ENCODE results near the gene ITPK1.

ITPK1 gene

DNA sequence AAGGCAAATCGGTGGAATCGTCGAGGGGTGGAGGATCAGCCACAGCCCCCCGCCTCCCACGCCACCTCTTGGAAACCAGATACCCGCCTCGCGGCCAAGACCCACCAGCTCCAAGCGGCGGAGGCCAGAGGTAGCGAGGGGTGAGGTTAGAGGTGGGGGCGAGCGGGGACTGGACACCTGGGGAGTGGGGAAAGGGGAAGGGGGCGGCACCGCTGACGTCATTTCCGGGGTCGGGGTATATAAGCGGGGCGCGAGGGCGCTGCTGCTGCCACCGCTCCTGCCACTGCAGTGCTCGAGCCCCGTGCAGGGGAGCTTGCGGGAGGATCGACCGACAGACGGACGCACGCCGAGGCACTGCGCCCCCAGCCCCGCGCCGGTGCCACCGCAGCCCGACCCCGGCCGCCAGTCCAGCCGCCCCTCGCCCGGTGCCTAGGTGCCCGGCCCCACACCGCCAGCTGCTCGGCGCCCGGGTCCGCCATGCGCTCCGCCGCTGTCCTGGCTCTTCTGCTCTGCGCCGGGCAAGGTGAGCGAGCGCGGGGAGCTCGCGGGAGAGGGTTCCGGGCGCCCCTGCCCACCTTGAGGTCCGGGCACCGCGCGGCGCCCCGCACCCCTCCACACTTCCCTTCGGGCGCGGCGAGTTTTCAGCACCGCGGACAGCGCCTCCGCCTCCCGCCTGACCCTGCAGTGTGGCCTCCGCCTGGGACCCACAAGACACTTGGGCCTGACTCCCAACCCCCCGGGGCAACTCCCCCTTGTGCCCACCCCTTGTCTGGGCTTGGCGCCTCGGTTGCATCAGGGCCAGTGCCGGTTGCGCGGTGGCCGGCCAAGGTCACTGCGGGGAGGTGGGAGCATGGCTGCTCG is 192.6 kb downstream of the ITPK1 start, which contains the start of gene CHGA:
TSS of gene CHGA (plus strand) at position 268 of the 861 bp plus-strand sequence. CDS start at position 478, 210 bp downstream.
- peak; percentile 5 to 14 for DNase-seq (ENCODE audit: low read depth in 2 of 2)

DNA sequence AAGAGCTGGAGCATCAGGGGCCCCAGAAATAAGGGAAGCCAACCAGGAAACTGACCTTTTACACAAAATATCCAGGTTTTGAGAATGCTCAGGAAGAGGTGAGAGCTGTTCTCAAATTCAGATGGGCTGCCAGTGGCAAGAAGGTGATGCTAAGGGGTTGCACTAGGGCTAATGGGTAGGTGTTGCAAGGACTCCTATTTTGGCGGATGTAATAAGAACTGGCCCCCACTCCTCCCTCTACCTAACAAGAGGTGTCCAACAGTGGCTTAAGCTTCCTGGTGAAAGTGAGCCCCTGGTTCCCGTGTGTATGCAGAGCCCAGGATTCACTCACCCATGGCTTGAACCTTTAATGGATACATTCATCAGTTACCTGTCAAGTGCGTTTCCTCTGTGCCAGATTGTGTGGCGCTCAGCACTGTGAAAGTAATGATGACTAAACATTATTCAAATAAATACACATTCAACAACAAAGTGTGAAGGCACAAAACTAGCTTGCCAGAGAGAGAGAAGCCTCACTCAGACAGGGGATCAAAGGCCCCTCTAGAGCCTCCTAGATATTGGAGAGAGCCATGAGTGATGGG is 193.5 kb downstream of the ITPK1 start:
- DNase-seq (ENCODE audit: low read depth in 2 of 2) = no peak

GRCh38 chr14:92920001-92920400 is 195.7 kb downstream of the ITPK1 start:
- no peak for DNase-seq (ENCODE audit: low read depth in 2 of 2)

GRCh38 chr14:92917956-92918355 is 197.8 kb downstream of the ITPK1 start:
- DNase-seq (ENCODE audit: low read depth in 2 of 2) = no peak

DNA sequence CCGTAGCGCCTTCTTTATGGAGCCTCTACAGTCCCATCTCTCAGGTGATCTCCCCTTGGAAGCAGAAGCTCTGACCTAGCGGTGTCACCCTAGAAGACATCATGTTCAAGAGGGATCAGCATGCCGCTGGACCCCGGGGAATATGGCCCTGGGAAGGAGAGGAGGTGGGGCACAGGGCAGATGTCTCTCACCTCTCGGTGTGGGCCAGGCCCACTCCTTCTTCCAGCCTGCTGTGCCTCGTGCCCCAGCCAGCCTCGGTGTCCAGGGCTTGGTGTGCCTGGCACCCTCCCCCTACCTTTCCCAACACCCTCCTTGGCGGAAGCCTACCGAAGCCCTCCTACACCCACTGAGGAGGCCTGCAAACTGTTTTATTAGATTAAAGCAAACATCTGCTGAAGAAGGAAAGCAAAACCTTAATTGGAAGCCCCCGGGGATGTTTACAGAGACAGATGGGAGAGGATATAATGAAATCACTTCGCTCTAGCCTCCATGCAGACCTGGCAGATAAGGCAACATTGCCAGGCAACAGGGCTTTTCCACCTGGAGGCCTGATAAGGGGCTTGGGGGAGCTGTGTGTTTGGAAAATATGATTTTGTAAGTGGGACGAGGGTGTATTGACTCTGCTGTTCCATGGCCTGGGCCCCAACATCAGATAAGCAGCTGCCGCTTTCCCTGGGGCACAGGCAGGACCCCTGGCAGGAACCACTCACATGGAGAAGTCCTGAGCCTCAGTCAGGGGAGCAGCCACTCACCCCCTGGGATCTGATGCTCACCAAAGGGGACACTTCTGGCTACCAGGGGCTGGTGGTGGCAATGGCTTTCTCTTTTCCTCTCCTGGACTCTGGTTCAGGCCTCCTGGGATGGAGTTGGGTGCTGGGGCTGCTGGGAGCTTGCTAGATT is 198.4 kb downstream of the ITPK1 start:
- no peak for DNase-seq (ENCODE audit: low read depth in 2 of 2)

GRCh38 chr14:92916201-92916600 is 199.5 kb downstream of the ITPK1 start:
- no peak for DNase-seq (ENCODE audit: low read depth in 2 of 2)

- peak in 1 of 2 donors; percentile 29 for DNase-seq (ENCODE audit: low read depth in 2 of 2)
Measured at GRCh38 chr14:92914087-92914656, 201.6 kb downstream of the ITPK1 start.

- no peak for DNase-seq (ENCODE audit: low read depth in 2 of 2)
Measured at GRCh38 chr14:92907316-92907911, 208.3 kb downstream of the ITPK1 start.

- no peak for DNase-seq (ENCODE audit: low read depth in 2 of 2)
Measured at GRCh38 chr14:92906823-92907222, 208.9 kb downstream of the ITPK1 start.

DNA sequence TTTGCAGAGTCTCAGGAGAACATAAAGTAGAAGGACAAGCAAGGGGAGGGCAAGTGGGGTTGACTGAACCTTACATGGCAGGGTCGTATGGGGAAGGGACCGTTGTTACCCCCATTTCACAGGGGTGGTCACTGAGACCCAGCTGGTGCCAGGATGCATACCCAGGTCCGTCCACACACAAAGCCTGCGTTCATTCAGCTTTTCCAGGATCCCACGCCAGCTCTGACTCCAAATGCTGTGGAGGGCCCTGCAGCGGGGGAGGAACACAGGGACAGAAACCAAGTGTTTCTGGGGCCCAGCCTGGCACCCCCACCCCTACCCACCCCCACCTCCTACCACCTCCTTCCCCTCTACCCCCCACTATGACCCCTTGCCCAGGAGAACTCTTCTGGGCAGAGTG is 209.3 kb downstream of the ITPK1 start:
- no peak for DNase-seq (ENCODE audit: low read depth in 2 of 2)

- DNase-seq (ENCODE audit: low read depth in 2 of 2) = no peak
Measured at GRCh38 chr14:92905667-92906066, 210.1 kb downstream of the ITPK1 start.

DNA sequence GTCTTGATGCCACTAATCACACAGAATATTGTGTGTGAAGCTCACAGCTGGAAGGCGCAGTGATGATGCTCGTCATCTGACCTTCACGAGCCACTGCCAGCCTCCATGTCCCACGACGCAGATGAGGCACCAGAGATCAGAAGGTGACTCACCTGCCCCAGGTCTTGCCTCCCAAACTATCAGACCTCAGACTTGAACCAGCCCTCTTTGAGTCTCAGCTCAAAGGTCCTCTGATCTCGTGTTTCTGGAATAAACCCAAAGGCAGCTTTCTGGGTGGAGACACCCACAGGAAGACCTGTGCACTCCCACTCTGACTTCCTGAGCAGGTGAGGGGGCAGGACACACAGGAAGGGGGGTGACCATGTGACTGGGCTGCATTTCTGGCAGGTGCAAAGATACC is 212.4 kb downstream of the ITPK1 start:
- DNase-seq (ENCODE audit: low read depth in 2 of 2) = no peak

GRCh38 chr14:92902726-92903125 is 213.0 kb downstream of the ITPK1 start:
- DNase-seq (ENCODE audit: low read depth in 2 of 2) = no peak

DNA sequence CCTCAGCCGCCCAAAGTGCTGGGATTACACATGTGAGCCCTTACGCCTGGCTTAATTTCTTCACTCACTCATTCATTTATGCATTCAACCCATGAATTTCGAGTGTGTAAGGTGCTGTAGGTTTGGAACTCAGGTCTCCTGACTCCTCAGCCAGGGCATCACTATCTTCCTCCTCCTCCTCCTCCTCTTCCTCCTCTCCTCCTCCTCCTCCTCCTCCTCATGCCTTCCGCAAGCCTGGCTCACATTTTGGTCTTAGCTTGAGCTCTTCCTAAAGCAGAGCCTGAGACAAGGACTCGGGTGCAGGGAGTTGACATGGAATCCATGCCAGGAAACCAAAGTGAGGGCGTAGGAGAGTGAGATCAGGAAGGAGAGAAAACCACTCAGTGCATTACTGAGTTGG is 213.5 kb downstream of the ITPK1 start:
- no peak for DNase-seq (ENCODE audit: low read depth in 2 of 2)

- no peak for DNase-seq (ENCODE audit: low read depth in 2 of 2)
Measured at GRCh38 chr14:92900660-92901059, 215.1 kb downstream of the ITPK1 start.

DNA sequence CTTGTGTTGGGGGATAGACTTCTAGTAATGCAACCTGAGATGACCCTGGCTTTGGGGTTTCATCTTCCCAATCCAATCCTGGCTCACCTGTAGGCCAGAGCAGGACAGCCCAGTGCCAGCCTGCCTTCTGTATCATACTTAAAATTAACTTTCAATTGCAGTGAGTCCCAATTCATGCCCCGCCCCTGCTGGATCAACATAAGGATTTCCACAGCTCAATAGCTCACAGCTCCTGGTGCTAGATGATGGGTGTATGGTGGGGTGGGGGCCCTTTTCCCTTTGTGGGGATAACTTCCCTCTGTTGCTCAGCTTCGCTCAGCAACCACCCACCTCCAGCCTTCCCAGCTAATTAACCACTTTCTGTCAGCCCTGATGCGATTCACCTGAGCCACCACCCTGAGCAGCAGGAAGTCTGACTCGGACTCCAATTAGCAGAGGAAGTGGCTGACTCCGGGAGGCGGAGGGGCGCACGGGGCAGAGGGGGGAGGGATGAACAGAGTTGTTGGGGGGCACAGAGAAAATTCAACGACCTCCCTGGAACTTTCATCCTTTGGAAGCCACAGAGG is 217.1 kb downstream of the ITPK1 start:
- no peak for DNase-seq (ENCODE audit: low read depth in 2 of 2)

DNA sequence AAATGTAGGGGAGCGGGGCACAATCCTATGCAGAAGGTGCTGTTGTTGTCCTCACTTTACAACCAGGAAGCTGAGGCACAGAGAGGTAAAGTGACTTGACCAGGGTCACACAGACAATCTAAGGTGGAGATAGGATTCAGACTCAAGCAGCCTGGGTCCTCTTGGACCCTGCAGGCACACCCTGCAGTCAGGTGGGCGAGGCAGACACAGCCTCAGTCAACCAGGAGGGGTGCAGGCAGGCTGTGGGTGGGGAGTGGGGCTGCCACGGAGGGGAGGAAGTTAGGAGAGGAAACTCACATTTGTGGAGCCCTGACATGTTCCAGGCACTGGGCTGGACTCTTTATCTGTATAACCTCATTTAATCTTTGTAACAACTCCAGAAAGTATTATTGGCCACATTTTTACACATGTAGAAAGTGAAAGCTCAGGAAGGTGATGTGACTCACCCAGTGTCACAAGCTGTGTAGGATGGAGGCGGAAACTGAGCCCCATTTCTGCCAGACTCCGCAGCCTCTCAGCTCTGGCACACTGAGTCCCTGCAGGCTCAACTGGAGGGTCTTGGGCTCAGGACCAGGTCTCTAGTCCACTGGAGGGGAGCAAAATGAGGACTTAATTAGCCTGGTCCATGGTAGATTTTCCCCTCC is 217.7 kb downstream of the ITPK1 start:
- DNase-seq (ENCODE audit: low read depth in 2 of 2) = peak; percentile 31 to 33

DNA sequence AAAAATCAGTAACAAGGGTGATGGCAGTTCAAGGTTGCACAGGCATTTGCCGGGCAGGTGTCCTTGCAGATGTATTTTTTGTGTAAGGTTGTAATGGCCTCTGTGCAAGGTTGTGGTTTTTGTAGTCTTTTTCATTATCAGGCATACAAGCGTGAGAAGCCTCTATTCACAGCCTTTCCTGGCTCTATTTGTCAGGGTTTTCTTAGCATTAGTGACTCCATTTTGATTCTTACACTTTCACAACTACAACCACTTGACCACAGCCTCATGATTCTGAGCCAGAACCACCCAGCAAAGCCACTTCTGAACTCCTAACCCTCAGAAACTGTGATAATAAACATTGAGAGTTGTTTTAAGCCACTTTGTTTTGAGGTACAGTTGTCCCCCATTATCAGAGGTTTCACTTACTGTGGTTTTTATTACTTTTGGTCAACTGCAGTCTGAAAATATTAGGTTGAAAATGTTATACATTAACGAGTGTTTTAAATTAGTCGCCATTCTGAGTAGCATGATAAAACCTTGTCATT is 220.3 kb downstream of the ITPK1 start:
- DNase-seq (ENCODE audit: low read depth in 2 of 2) = no peak

DNA sequence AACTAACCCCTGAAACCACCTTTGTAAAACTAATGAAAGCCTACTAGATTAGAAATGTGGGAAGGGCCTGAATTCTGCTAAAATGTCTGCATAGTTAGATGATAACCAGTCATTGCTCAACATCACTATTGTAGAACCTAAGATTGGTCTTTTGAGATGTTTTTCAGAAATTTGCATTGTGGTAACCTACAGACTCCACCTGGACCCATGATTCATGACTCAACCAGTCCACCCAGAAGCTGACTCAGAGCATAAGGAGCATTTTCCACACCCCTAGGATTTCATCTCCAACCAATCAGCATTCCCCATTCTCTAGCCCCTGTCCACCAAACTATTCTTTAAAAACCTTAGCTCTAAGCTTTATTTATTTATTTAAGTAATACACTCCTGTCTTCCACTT is 223.1 kb downstream of the ITPK1 start:
- DNase-seq (ENCODE audit: low read depth in 2 of 2) = no peak

DNA sequence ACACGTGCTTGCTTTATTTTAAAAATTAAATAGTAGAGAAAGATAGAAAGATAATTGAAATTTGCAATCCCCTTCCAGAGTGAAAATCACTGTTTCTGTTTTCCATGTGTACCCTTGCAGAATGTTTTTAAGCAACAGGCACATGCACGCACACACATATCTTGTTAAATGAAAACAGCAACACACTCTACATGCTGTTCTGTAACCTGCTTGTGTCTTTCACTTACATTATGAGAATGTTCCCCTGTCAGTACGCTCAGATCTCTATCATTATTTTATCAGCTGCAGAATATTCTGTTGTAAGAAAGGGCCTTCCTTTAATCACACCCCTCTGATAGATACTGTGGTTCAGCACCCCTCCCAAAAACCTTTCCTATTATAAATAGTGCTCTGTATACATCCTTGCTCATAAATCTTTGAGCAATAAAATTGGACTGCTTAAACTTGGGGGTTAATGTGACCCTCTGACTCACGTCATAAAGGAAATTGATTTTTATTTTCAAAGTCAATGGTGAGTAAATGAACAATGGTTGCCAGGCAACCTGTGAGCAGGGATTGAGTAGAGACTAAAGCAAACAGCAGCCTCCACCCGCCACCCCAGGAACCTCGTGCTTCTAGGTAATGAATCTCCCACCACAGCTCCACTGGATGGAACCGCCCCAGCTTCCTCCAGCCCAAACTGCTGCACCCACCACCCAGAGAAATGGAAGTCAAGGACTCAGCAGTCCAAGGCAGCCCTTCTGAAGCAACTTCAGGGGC is 224.7 kb downstream of the ITPK1 start:
- no peak for DNase-seq (ENCODE audit: low read depth in 2 of 2)

Measured in stimulated activated CD4-positive, alpha-beta T cell treated with anti-CD3 and anti-CD28 coated beads, Interleukin-15, amount 100 ng/mL, for 48 hours (primary cell).